Epithelial cell of esophagus (primary cell): ENCODE results near the gene ALKBH5.
"Not testable (repeated sequence)": the region's sequence is repeated elsewhere in the genome, so short reads cannot be mapped to it uniquely, and the experiment has no call there.

Experiments used
- DNase-seq: peaks from one replicate; pipeline ENCODE4 v3.0.0; 2010; ENCODE audit warnings: low read depth
- H3K4me3 ChIP-seq: 2 replicates; pipeline ENCODE4 v1.5.1; 2011; ENCODE audit warnings: mild to moderate bottlenecking, low read length, control low read depth
- TF ChIP-seq, protein P1 (sequence below): IDR thresholded peaks from 2 replicates; pipeline ENCODE4 v1.5.1; 2011; ENCODE audit warnings: low read depth, mild to moderate bottlenecking, low read length, control low read depth, inconsistent platforms; ENCODE audit not compliant: insufficient read depth; ENCODE audit errors: missing control alignments

The ALKBH5 gene

DNA sequence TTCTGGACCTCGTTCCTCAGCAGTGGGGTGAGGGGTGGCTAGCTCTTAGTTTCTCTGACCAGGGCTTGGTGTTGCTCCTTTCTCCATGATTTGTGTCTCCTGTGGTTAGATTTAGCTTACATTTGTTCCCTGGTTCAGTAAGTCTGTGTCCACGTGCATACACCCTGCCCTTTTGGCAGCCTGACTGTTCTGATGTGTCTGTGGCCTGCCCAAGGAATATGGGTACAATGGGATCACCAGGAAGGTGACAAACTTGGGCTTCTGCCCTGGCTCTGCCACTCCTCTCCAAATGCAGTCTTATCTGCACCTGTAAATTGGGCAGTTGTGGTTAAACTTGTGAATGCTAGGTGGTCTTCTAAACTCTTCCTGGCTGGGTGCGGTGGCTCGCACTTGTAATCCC is 17.5 kb downstream of the ALKBH5 start:
- H3K4me3 ChIP-seq: no peak overlapping the region
- DNase-seq: no peak
- TF ChIP-seq, protein P1, sequence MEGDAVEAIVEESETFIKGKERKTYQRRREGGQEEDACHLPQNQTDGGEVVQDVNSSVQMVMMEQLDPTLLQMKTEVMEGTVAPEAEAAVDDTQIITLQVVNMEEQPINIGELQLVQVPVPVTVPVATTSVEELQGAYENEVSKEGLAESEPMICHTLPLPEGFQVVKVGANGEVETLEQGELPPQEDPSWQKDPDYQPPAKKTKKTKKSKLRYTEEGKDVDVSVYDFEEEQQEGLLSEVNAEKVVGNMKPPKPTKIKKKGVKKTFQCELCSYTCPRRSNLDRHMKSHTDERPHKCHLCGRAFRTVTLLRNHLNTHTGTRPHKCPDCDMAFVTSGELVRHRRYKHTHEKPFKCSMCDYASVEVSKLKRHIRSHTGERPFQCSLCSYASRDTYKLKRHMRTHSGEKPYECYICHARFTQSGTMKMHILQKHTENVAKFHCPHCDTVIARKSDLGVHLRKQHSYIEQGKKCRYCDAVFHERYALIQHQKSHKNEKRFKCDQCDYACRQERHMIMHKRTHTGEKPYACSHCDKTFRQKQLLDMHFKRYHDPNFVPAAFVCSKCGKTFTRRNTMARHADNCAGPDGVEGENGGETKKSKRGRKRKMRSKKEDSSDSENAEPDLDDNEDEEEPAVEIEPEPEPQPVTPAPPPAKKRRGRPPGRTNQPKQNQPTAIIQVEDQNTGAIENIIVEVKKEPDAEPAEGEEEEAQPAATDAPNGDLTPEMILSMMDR: no peak

- H3K4me3 ChIP-seq: no peak overlapping the region
- TF ChIP-seq, protein P1: no peak
- no peak for DNase-seq
Measured at GRCh38 chr17:18203308-18203707, 19.7 kb downstream of the ALKBH5 start.

DNA sequence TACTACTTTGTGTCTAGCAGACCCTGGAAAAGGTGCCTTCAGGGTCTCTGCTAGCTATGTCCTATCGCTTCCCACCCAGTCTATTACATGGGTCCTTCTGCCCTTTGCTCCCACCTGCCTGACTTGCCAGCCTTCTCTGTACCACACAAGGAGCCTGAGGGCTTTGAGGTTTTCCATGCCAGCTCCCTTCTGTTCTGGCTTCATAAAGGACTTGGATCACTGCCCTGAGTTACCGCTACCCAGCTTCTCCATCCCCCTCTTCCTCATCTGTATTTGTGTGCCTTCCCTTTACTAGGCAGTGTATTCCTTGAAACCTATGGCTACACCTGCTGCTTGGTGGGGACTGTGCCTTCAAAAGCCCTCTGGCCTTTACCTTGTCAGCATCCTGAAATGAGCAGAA is 22.2 kb downstream of the ALKBH5 start:
- TF ChIP-seq, protein P1: no peak
- DNase-seq: no peak
- H3K4me3 ChIP-seq: no peak overlapping the region

GRCh38 chr17:18206962-18207361 is 23.3 kb downstream of the ALKBH5 start:
- DNase-seq: no peak
- TF ChIP-seq, protein P1: no peak
- no peak overlapping the region for H3K4me3 ChIP-seq

DNA sequence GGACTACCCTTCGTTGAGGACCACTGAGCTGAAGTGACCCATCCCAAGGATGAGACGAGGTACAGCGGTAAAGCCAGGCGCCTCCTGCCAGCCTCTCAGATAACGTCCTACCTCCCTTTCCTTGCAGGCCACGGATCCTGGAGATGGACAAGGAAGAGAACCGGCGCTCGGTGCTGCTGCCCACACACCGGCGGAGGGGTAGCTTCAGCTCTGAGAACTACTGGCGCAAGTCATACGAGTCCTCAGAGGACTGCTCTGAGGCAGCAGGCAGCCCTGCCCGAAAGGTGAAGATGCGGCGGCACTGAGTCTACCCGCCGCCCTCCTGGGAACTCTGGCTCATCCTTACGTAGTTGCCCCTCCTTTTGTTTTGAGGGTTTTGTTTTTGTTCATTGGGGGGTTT is 24.5 kb downstream of the ALKBH5 start:
- no peak overlapping the region for H3K4me3 ChIP-seq
- no peak for DNase-seq
- TF ChIP-seq, protein P1: no peak

GRCh38 chr17:18213666-18214270 is 30.1 kb downstream of the ALKBH5 start:
- TF ChIP-seq, protein P1: no peak
- DNase-seq: no peak
- H3K4me3 ChIP-seq: no peak overlapping the region

GRCh38 chr17:18216906-18217305 is 33.3 kb downstream of the ALKBH5 start:
- not testable (repeated sequence) for DNase-seq, H3K4me3 ChIP-seq
